Neural progenitor cell (in vitro differentiated cells): ENCODE results near the gene OR6F1. TPM values are rescaled to one million over a fixed set of nuclear protein-coding genes. Genes with fewer than 3 reads are reported as not detected.

Experiments used
- DNase-seq: peaks from one replicate; pipeline ENCODE4 v3.0.0-alpha.2; 2016; ENCODE audit warnings: low spot score
- H2AFZ ChIP-seq: fragments of 200-600 bp; sonication (generic); replicated peaks from 2 replicates; pipeline ENCODE4 v1.6.1; 2016; ENCODE audit warnings: antibody characterized with exemption
- H3F3A ChIP-seq: fragments of 200-600 bp; sonication (generic); 2 replicates; pipeline ENCODE4 v1.6.1; 2016; ENCODE audit warnings: antibody characterized with exemption, low read depth
- H3K27ac ChIP-seq: fragments of 200-600 bp; sonication (generic); 2 replicates; pipeline ENCODE4 v1.5.1; 2016; ENCODE audit warnings: mild to moderate bottlenecking
- H3K27me3 ChIP-seq: fragments of 200-600 bp; sonication (generic); 2 replicates; pipeline ENCODE4 v1.6.1; 2016; ENCODE audit warnings: mild to moderate bottlenecking, moderate library complexity
- H3K36me3 ChIP-seq: fragments of 200-600 bp; sonication (generic); 2 replicates; pipeline ENCODE4 v1.5.1; 2016
- H3K4me1 ChIP-seq: fragments of 200-600 bp; sonication (generic); 2 replicates; pipeline ENCODE4 v1.6.1; 2016; ENCODE audit warnings: mixed run types
- H3K4me2 ChIP-seq: fragments of 200-600 bp; sonication (generic); 2 replicates; pipeline ENCODE4 v1.6.1; 2016
- H3K4me3 ChIP-seq: fragments of 200-600 bp; sonication (generic); 2 replicates; pipeline ENCODE4 v1.5.1; 2016
- H3K79me2 ChIP-seq: fragments of 200-600 bp; sonication (generic); 2 replicates; pipeline ENCODE4 v1.6.1; 2016; ENCODE audit warnings: low read depth
- H3K9ac ChIP-seq: fragments of 200-600 bp; sonication (generic); 2 replicates; pipeline ENCODE4 v1.6.1; 2016
- H3K9me3 ChIP-seq: fragments of 200-600 bp; sonication (generic); 2 replicates; pipeline ENCODE4 v1.5.1; 2016; ENCODE audit warnings: low read depth
- H4K20me1 ChIP-seq: fragments of 200-600 bp; sonication (generic); 2 replicates; pipeline ENCODE4 v1.6.1; 2016; ENCODE audit warnings: low read depth
- H3K27ac Mint-ChIP-seq: 3 replicates; pipeline ENCODE4 v1.8.0; 2021; ENCODE audit warnings: mixed read lengths
- H3K27me3 Mint-ChIP-seq: 2 replicates; pipeline ENCODE4 v1.8.0; 2022; ENCODE audit warnings: low read depth, mild to moderate bottlenecking, inconsistent platforms, moderate library complexity, mixed read lengths; ENCODE audit not compliant: insufficient read depth
- H3K36me3 Mint-ChIP-seq: 3 replicates; pipeline ENCODE4 v1.8.0; 2021; ENCODE audit warnings: mixed read lengths
- H3K4me1 Mint-ChIP-seq: 3 replicates; pipeline ENCODE4 v1.8.0; 2021; ENCODE audit warnings: mixed read lengths
- H3K4me3 Mint-ChIP-seq: 3 replicates; pipeline ENCODE4 v1.8.0; 2021; ENCODE audit warnings: mild to moderate bottlenecking, moderate library complexity, mixed read lengths
- H3K9me3 Mint-ChIP-seq: 3 replicates; pipeline ENCODE4 v1.8.0; 2020; ENCODE audit warnings: mixed read lengths
- EZH2 ChIP-seq: fragments of 200-600 bp; sonication (generic); IDR thresholded peaks from 2 replicates; pipeline ENCODE4 v1.6.1; 2017; ENCODE audit warnings: antibody characterized with exemption, mild to moderate bottlenecking, moderate library complexity
- EZH2phosphoT487 ChIP-seq: fragments of 200-600 bp; sonication (generic); IDR thresholded peaks from 2 replicates; pipeline ENCODE4 v1.6.1; 2017; ENCODE audit warnings: antibody characterized with exemption
- total RNA-seq: library from RNA; depleted of rRNA; stranded (reverse); fragments of >200 nt; gene quantifications from 2 replicates; pipeline ENCODE4 v1.2.3, GENCODE V29; 2015; ENCODE audit warnings: low replicate concordance
- TF ChIP-seq, protein P1 (sequence below): fragments of 200-600 bp; sonication (generic); IDR thresholded peaks from 2 replicates; pipeline ENCODE4 v1.5.1; 2017; ENCODE audit warnings: antibody characterized with exemption, mild to moderate bottlenecking

The OR6F1 gene
- total RNA-seq, 1 donor from 2014 or later, result not detected

DNA sequence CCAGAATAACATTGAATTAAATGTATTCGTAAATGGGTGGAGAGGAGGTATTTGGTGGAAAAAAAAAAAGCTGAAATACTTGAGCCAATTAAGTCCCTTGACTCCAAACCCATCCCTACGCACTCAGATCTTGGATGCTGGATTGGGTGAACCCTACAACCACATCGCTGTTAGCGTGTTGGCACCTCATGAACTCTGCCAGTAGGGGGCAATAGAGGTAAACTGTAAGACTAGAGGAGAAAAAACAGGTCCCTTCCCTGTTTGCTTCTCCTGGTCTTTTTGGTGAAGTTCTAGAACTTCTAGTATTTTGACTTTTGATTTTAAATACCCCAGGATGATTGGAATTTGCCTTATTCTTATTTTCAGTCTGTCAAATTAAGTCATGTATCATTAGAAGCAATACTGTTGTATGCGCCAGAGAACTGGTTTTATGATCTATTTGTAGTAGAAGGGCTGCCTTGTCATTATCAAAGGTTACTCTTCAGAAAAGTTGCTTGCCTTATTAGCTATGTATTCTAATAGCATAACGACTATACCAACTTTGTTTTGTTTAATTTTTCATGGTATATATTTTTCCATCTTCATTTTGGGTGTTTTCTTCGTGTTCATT is 35.1 kb downstream of the OR6F1 start:
- DNase-seq, result peak; percentile 86
- no peak overlapping the region for H3K27ac Mint-ChIP-seq
- Histone ChIP-seq H3K4me2 (no peak overlapping the region), H3K4me1 (no peaks in the 10 kb centered on the region), H3K36me3 (no peaks in the 10 kb centered on the region), H3K9ac (no peak overlapping the region), H4K20me1 (no peaks in the 10 kb centered on the region), H3F3A (no peaks in the 10 kb centered on the region), H3K4me3 (no peak overlapping the region), H3K9me3 (peaks cover 6% of the 10 kb centered on the region), H2AFZ (no peak overlapping the region), H3K79me2 (no peaks in the 10 kb centered on the region), H3K27ac (no peak overlapping the region), H3K27me3 (no peaks in the 10 kb centered on the region)
- TF ChIP-seq, protein P1, sequence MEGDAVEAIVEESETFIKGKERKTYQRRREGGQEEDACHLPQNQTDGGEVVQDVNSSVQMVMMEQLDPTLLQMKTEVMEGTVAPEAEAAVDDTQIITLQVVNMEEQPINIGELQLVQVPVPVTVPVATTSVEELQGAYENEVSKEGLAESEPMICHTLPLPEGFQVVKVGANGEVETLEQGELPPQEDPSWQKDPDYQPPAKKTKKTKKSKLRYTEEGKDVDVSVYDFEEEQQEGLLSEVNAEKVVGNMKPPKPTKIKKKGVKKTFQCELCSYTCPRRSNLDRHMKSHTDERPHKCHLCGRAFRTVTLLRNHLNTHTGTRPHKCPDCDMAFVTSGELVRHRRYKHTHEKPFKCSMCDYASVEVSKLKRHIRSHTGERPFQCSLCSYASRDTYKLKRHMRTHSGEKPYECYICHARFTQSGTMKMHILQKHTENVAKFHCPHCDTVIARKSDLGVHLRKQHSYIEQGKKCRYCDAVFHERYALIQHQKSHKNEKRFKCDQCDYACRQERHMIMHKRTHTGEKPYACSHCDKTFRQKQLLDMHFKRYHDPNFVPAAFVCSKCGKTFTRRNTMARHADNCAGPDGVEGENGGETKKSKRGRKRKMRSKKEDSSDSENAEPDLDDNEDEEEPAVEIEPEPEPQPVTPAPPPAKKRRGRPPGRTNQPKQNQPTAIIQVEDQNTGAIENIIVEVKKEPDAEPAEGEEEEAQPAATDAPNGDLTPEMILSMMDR, result peak; percentile 88
- TF ChIP-seq EZH2, result no peak
- no peaks in the 10 kb centered on the region for H3K9me3 Mint-ChIP-seq
- H3K36me3 Mint-ChIP-seq, result no peaks in the 10 kb centered on the region
- no peaks in the 10 kb centered on the region for H3K27me3 Mint-ChIP-seq
- H3K4me1 Mint-ChIP-seq, result no peaks in the 10 kb centered on the region
- no peak overlapping the region for H3K4me3 Mint-ChIP-seq

DNA sequence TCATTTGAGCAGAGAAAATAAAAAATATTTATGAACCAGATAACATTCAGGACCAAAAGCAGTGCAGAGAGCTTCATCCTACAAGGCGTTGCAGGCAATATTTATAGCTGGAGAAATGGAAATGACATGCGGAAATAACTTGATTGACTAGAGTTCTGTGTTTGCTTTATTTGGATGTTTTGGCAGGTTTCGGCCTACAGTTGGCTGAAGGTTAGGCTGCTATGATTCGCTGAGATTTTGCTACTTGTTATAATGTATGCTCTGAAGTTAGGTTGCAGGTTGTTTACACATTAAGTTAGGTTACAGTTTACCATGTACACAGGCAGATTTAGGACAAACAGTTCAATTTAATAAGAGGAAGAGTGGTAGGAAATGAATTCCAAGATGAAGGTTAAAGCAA is 36.3 kb downstream of the OR6F1 start:
- H3K36me3 Mint-ChIP-seq, result no peaks in the 10 kb centered on the region
- no peak overlapping the region for H3K4me3 Mint-ChIP-seq
- Histone ChIP-seq H3K4me2 (no peak overlapping the region), H4K20me1 (no peaks in the 10 kb centered on the region), H3K4me1 (no peaks in the 10 kb centered on the region), H3K9ac (no peak overlapping the region), H2AFZ (no peak overlapping the region), H3K36me3 (no peaks in the 10 kb centered on the region), H3K9me3 (no peaks in the 10 kb centered on the region), H3F3A (no peaks in the 10 kb centered on the region), H3K4me3 (no peak overlapping the region), H3K27me3 (no peaks in the 10 kb centered on the region), H3K27ac (no peak overlapping the region), H3K79me2 (no peaks in the 10 kb centered on the region)
- H3K27me3 Mint-ChIP-seq, result no peaks in the 10 kb centered on the region
- no peak overlapping the region for H3K27ac Mint-ChIP-seq
- DNase-seq, result no peak
- H3K9me3 Mint-ChIP-seq, result no peaks in the 10 kb centered on the region
- TF ChIP-seq, protein P1, result no peak
- TF ChIP-seq EZH2phosphoT487 (no peak), EZH2 (no peak)
- H3K4me1 Mint-ChIP-seq, result no peaks in the 10 kb centered on the region

DNA sequence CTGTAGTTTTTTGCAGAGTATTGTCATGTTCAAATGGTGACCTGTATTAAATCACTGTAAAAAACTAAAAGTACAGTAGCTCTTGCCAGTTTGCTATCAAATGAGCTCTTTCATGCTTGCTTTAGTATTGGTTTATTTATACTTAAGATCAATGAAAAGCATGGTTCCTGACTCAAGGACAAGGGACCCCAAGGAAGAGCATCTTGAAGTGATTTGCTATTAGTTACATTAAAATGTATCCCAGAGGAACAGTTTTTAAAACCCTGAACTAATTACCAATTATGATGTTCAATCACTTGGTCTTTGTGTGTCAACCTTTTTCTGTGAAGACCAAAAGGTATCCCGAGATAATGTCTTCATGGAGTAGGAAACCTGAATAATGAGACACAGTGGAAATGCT is 36.8 kb downstream of the OR6F1 start, which contains the start of gene OR13G1:
OR13G1 (minus strand) TSS at position 101 of the 400 bp plus-strand sequence. CDS start 6,698 bp downstream, outside the sequence.
- DNase-seq, result no peak
- no peak within 1 kb of the TSS for H3K4me3 Mint-ChIP-seq
- no peaks in the 10 kb centered on the region for H3K79me2 ChIP-seq
- H3K27me3 ChIP-seq, result no peaks in the 10 kb centered on the region
- no peak within 1 kb of the TSS for H3K9ac ChIP-seq
- no peaks in the 10 kb centered on the region for H3K9me3 Mint-ChIP-seq
- H3K36me3 ChIP-seq, result no peaks in the 10 kb centered on the region
- H3K4me1 ChIP-seq, result no peaks in the 10 kb centered on the region
- H3K27ac Mint-ChIP-seq, result no peak within 1 kb of the TSS
- H4K20me1 ChIP-seq, result no peaks in the 10 kb centered on the region
- no peaks in the 10 kb centered on the region for H3K27me3 Mint-ChIP-seq
- no peak within 1 kb of the TSS for H2AFZ ChIP-seq
- H3F3A ChIP-seq, result no peaks in the 10 kb centered on the region
- no peak within 1 kb of the TSS for H3K4me3 ChIP-seq
- no peak within 1 kb of the TSS for H3K4me2 ChIP-seq
- no peaks in the 10 kb centered on the region for H3K9me3 ChIP-seq
- no peak for TF ChIP-seq EZH2phosphoT487
- TF ChIP-seq, protein P1, result no peak
- H3K36me3 Mint-ChIP-seq, result no peaks in the 10 kb centered on the region
- no peak within 1 kb of the TSS for H3K27ac ChIP-seq
- H3K4me1 Mint-ChIP-seq, result no peaks in the 10 kb centered on the region
